HEK293 (cell line): Measurements from ENCODE around the gene TNFRSF8.

Experiments
- CTCF ChIA-PET: fragments of 350-600 bp; formaldehyde crosslinking; extraction: SDS; loops from one replicate; lab custom pipeline; 2021; ENCODE audit warnings: antibody characterized with exemption; lab: Yijun Ruan, JAX
- POLR2A ChIA-PET: fragments of 300-600 bp; formaldehyde crosslinking; extraction: SDS; loops from one replicate; lab custom pipeline; 2020; ENCODE audit warnings: antibody characterized with exemption, inconsistent platforms; lab: Yijun Ruan, JAX
- H3K27ac ChIP-seq: fragments of 200-500 bp; sonication (Bioruptor generic); 2 replicates; pipeline ENCODE4 v1.5.1; 2014; ENCODE audit warnings: low read depth, low read length, control low read depth, inconsistent platforms; ENCODE audit errors: extremely low read depth
- H3K36me3 ChIP-seq, 2 experiments: fragments of 200-500 bp in 1 of 2; sonication (Bioruptor generic) in 1 of 2; 1 replicate in 1 of 2; 2 replicates in 1 of 2; pipeline ENCODE4 v1.5.1; 2014 to 2017; ENCODE audit warnings: inconsistent platforms in 2 of 2, low read length in 2 of 2; ENCODE audit not compliant: control insufficient read depth in 2 of 2, insufficient read depth in 1 of 2
- H3K4me1 ChIP-seq: fragments of 200-500 bp; sonication (Bioruptor generic); 2 replicates; pipeline ENCODE4 v1.5.1; 2014; ENCODE audit warnings: mild to moderate bottlenecking, low read length, inconsistent platforms; ENCODE audit not compliant: control insufficient read depth, insufficient read depth
- H3K4me3 ChIP-seq: 2 replicates; pipeline ENCODE4 v1.5.1; 2011; ENCODE audit warnings: low read depth, mild to moderate bottlenecking, control low read depth, low read length, moderate library complexity
- H3K9me3 ChIP-seq: fragments of 200-500 bp; sonication (Bioruptor generic); 2 replicates; pipeline ENCODE4 v1.5.1; 2014; ENCODE audit warnings: low read depth, low read length, inconsistent platforms; ENCODE audit not compliant: control insufficient read depth, insufficient read depth
- INSM2 ChIP-seq: fragments of 450-650 bp; formaldehyde crosslinking; IDR thresholded peaks from 2 replicates; pipeline ENCODE4 v1.5.1; 2016; ENCODE audit warnings: missing biosample characterization, missing genetic modification characterization
- KLF17 ChIP-seq: fragments of 450-650 bp; formaldehyde crosslinking; IDR thresholded peaks from 2 replicates; pipeline ENCODE4 v1.5.1; 2016; ENCODE audit warnings: missing biosample characterization, missing genetic modification characterization
- PRDM1 ChIP-seq: fragments of 450-650 bp; formaldehyde crosslinking; IDR thresholded peaks from 2 replicates; pipeline ENCODE4; 2016; ENCODE audit warnings: missing biosample characterization, missing genetic modification characterization
- PRDM10 ChIP-seq: fragments of 450-650 bp; formaldehyde crosslinking; IDR thresholded peaks from 2 replicates; pipeline ENCODE4 v1.5.1; 2016; ENCODE audit warnings: missing biosample characterization, missing genetic modification characterization
- REST ChIP-seq: fragments of 450-650 bp; formaldehyde crosslinking; IDR thresholded peaks from 2 replicates; pipeline ENCODE4 v1.5.1; 2016; ENCODE audit warnings: missing biosample characterization, missing genetic modification characterization
- ZNF146 ChIP-seq: fragments of 450-650 bp; formaldehyde crosslinking; IDR thresholded peaks from 2 replicates; pipeline ENCODE4 v1.5.1; 2016; ENCODE audit warnings: missing biosample characterization, missing genetic modification characterization
- ZNF18 ChIP-seq: fragments of 450-650 bp; formaldehyde crosslinking; IDR thresholded peaks from 2 replicates; pipeline ENCODE4 v1.5.1; 2016; ENCODE audit warnings: missing biosample characterization, missing genetic modification characterization
- ZNF221 ChIP-seq: fragments of 450-650 bp; formaldehyde crosslinking; IDR thresholded peaks from 2 replicates; pipeline ENCODE4 v1.5.1; 2017; ENCODE audit warnings: missing biosample characterization, missing genetic modification characterization, borderline replicate concordance
- ZNF223 ChIP-seq: fragments of 450-650 bp; formaldehyde crosslinking; IDR thresholded peaks from 2 replicates; pipeline ENCODE4 v1.5.1; 2016; ENCODE audit warnings: missing biosample characterization, missing genetic modification characterization
- ZNF23 ChIP-seq: fragments of 450-650 bp; formaldehyde crosslinking; IDR thresholded peaks from 2 replicates; pipeline ENCODE4 v1.5.1; 2016; ENCODE audit warnings: missing biosample characterization, missing genetic modification characterization, borderline replicate concordance
- ZNF311 ChIP-seq: fragments of 450-650 bp; formaldehyde crosslinking; IDR thresholded peaks from 2 replicates; pipeline ENCODE4 v1.5.1; 2017; ENCODE audit warnings: missing biosample characterization, missing genetic modification characterization, borderline replicate concordance
- ZNF37A ChIP-seq: fragments of 450-650 bp; IDR thresholded peaks from 2 replicates; pipeline ENCODE4 v1.5.1; 2018; ENCODE audit warnings: missing biosample characterization, missing genetic modification characterization
- ZNF580 ChIP-seq: fragments of 450-650 bp; formaldehyde crosslinking; IDR thresholded peaks from 2 replicates; pipeline ENCODE4 v1.5.1; 2016; ENCODE audit warnings: missing biosample characterization, missing genetic modification characterization
- ZNF658 ChIP-seq: fragments of 450-650 bp; formaldehyde crosslinking; IDR thresholded peaks from 2 replicates; pipeline ENCODE4; 2016; ENCODE audit warnings: missing biosample characterization, missing genetic modification characterization
- ZNF768 ChIP-seq: fragments of 450-650 bp; formaldehyde crosslinking; IDR thresholded peaks from 2 replicates; pipeline ENCODE4 v1.5.1; 2018; ENCODE audit warnings: missing biosample characterization, mild to moderate bottlenecking, missing genetic modification characterization

TNFRSF8 gene

GRCh38 chr1:12158357-12159092 lies 95.4 kb downstream of the TNFRSF8 start:
- ChIA-PET POLR2A (interaction anchor here (0.7 kb wide), 1 partner anchor 392 kb away, joined by 7 read pairs; no protein-coding TSS in a partner anchor), CTCF (interaction anchor here (3.4 kb wide), 1 partner anchor 34 kb away, joined by 14 read pairs; no protein-coding TSS in a partner anchor)
- H3K4me1 ChIP-seq = no peaks in the 10 kb centered on the region
- no peaks in the 10 kb centered on the region for H3K9me3 ChIP-seq
- H3K27ac ChIP-seq = no peak overlapping the region
- no peaks in the 10 kb centered on the region for H3K36me3 ChIP-seq
- TF ChIP-seq PRDM1 (tag by site-specific recombination) = 0 out of 2 replicates have a peak, but pooled peaks have one; percentile 13
- no peak for TF ChIP-seq ZNF37A (tag by site-specific recombination)
- TF ChIP-seq ZNF221 (tag by site-specific recombination) = no peak
- TF ChIP-seq ZNF23 = no peak
- TF ChIP-seq ZNF146 = no peak
- TF ChIP-seq ZNF18 = no peak
- no peak overlapping the region for H3K4me3 ChIP-seq

- TF ChIP-seq ZNF580 (tag by site-specific recombination) = no peak
- peak; percentile 65; the same call in 1 of the 2 replicates for TF ChIP-seq ZNF223 (tag by site-specific recombination)
- TF ChIP-seq, all 188 proteins: peak for 1
- ChIA-PET POLR2A (interaction anchor here (0.6 kb wide), 1 partner anchor 15 kb away, joined by 3 read pairs; no protein-coding TSS in a partner anchor), CTCF (interaction anchor here (0.6 kb wide), 2 partner anchors 36 to 39 kb away, joined by 3 read pairs; no protein-coding TSS in a partner anchor)
- Histone ChIP-seq H3K4me1 (no peaks in the 10 kb centered on the region), H3K4me3 (no peak overlapping the region), H3K9me3 (no peaks in the 10 kb centered on the region), H3K36me3 (no peaks in the 10 kb centered on the region), H3K27ac (no peak overlapping the region)
These were observed 96.7 kb downstream of the TNFRSF8 start for GRCh38 chr1:12159816-12160215.

GRCh38 chr1:12161324-12161661 lies 98.2 kb downstream of the TNFRSF8 start:
- H3K36me3 ChIP-seq = no peaks in the 10 kb centered on the region
- TF ChIP-seq INSM2 (tag by site-specific recombination) (no peak), ZNF311 (tag by site-specific recombination) (no peak), ZNF768 (tag by site-specific recombination) (peak; percentile 90), ZNF658 (tag by site-specific recombination) (no peak), REST (tag by site-specific recombination) (no peak), PRDM10 (tag by site-specific recombination) (no peak), KLF17 (tag by site-specific recombination) (no peak)
- POLR2A ChIA-PET = interaction anchor here (0.5 to 1.8 kb wide), 3 partner anchors 13 to 1154 kb away, joined by 3 to 5 read pairs (median 4); no protein-coding TSS in a partner anchor
- H3K9me3 ChIP-seq = no peaks in the 10 kb centered on the region
- no peak overlapping the region for H3K27ac ChIP-seq
- CTCF ChIA-PET = interaction anchor here (0.6 to 3.0 kb wide), 3 partner anchors 12 to 1600 kb away, joined by 3 to 15 read pairs (median 5); no protein-coding TSS in a partner anchor
- no peaks in the 10 kb centered on the region for H3K4me1 ChIP-seq
- no peak overlapping the region for H3K4me3 ChIP-seq
